ENCODE results near the gene AP5Z1.

Gene AP5Z1

DNA sequence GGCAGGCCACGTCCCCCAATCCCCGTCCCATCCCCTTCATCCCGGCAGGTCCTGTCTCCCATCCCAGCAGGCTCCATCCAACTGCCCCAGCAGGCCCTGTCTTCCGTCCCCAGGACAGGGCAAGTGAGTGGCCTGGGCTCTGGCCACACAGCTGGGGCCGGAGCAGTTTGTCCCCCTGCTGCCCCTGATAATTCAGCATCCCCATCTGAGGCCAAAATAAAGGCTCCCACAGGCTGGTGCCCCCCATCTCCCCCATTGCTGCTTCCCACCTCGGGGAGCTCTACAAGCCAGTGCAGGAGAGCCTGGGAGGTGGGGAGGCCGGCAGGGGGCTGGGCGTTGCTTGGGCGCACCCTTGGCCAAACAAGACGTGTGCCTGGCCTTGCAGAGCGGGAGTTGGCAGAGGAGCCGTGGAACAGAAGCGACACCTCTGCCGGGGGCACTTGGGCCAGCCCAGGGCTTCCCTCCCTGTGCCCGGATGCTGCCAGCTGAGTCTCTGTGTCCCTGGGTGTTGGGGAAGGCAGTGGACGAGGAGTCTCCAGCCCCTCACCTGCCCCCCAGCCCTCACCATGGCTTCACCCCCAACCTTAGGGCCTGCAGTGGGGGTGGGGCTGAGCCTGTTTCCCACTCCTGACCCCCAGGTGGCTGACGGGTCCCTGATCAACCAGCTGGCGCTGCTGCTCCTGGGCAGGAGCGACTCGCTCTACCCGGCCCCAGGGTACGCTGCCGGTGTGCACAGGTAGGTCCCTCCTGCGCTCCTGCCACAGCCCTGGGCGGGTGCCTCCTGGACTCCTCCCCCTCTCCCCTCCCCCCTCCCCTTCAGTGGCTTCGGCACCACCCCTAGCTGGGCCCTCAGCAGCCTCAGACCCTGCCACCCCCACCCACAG, 14.0 kb downstream of the AP5Z1 start:
- no peak overlapping the region for H3K27ac ChIP-seq (replicated peaks)
- DNase-seq (ENCODE audit: low read depth in 1 of 2, low spot score in 1 of 2) = no peak
- H3K4me3 ChIP-seq (replicated peaks; ENCODE audit: insufficient read depth, low read length) = no peak overlapping the region
- TF ChIP-seq, protein P1, sequence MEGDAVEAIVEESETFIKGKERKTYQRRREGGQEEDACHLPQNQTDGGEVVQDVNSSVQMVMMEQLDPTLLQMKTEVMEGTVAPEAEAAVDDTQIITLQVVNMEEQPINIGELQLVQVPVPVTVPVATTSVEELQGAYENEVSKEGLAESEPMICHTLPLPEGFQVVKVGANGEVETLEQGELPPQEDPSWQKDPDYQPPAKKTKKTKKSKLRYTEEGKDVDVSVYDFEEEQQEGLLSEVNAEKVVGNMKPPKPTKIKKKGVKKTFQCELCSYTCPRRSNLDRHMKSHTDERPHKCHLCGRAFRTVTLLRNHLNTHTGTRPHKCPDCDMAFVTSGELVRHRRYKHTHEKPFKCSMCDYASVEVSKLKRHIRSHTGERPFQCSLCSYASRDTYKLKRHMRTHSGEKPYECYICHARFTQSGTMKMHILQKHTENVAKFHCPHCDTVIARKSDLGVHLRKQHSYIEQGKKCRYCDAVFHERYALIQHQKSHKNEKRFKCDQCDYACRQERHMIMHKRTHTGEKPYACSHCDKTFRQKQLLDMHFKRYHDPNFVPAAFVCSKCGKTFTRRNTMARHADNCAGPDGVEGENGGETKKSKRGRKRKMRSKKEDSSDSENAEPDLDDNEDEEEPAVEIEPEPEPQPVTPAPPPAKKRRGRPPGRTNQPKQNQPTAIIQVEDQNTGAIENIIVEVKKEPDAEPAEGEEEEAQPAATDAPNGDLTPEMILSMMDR (IDR thresholded peaks at IDR 0.05; ENCODE audit: insufficient read depth, low read length) = no peak
- TF ChIP-seq SPI1 (IDR thresholded peaks at IDR 0.05; ENCODE audit: borderline replicate concordance, low read depth) = no peak
- no peak for TF ChIP-seq GABPA (IDR thresholded peaks at IDR 0.05; ENCODE audit: low read depth)
- TF ChIP-seq, protein P2, sequence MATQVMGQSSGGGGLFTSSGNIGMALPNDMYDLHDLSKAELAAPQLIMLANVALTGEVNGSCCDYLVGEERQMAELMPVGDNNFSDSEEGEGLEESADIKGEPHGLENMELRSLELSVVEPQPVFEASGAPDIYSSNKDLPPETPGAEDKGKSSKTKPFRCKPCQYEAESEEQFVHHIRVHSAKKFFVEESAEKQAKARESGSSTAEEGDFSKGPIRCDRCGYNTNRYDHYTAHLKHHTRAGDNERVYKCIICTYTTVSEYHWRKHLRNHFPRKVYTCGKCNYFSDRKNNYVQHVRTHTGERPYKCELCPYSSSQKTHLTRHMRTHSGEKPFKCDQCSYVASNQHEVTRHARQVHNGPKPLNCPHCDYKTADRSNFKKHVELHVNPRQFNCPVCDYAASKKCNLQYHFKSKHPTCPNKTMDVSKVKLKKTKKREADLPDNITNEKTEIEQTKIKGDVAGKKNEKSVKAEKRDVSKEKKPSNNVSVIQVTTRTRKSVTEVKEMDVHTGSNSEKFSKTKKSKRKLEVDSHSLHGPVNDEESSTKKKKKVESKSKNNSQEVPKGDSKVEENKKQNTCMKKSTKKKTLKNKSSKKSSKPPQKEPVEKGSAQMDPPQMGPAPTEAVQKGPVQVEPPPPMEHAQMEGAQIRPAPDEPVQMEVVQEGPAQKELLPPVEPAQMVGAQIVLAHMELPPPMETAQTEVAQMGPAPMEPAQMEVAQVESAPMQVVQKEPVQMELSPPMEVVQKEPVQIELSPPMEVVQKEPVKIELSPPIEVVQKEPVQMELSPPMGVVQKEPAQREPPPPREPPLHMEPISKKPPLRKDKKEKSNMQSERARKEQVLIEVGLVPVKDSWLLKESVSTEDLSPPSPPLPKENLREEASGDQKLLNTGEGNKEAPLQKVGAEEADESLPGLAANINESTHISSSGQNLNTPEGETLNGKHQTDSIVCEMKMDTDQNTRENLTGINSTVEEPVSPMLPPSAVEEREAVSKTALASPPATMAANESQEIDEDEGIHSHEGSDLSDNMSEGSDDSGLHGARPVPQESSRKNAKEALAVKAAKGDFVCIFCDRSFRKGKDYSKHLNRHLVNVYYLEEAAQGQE (IDR thresholded peaks at IDR 0.05; ENCODE audit: insufficient replicate concordance, low read depth) = no peak
- TF ChIP-seq POLR2AphosphoS5 (IDR thresholded peaks at IDR 0.05; ENCODE audit: low read depth) = no peak
- H3K27me3 ChIP-seq (ENCODE audit: insufficient read depth, poor library complexity, severe bottlenecking) = no peaks in the 10 kb centered on the region

DNA sequence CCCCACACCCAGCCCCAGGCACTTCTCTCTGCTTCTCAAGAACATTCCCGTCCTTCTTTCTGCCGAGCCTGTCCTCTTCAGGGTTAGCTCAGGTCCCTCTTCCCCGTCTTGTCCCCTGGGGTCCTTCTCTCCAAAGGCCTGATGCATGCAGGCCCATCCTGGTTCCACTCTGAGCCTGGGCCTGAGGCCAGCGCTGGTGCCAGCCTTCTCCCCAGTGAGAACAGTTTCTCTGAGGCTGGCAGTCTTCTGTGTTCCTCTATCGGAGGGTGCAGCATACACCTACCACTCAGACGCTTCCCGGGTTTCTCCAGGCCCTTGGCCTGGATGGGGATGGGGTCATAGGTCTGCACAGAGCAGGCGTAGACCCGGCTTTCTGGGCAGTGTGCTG, 14.6 kb downstream of the AP5Z1 start:
- DNase-seq (ENCODE audit: low read depth in 1 of 2, low spot score in 1 of 2) = no peak
- Histone ChIP-seq H3K27ac (replicated peaks) (no peak overlapping the region), H3K4me3 (replicated peaks; ENCODE audit: insufficient read depth, low read length) (no peak overlapping the region), H3K27me3 (ENCODE audit: insufficient read depth, poor library complexity, severe bottlenecking) (no peaks in the 10 kb centered on the region)
- TF ChIP-seq, protein P2 (IDR thresholded peaks at IDR 0.05; ENCODE audit: insufficient replicate concordance, low read depth) = no peak
- TF ChIP-seq, protein P1 (IDR thresholded peaks at IDR 0.05; ENCODE audit: insufficient read depth, low read length) = no peak
- TF ChIP-seq SPI1 (IDR thresholded peaks at IDR 0.05; ENCODE audit: borderline replicate concordance, low read depth) (no peak), POLR2AphosphoS5 (IDR thresholded peaks at IDR 0.05; ENCODE audit: low read depth) (no peak), GABPA (IDR thresholded peaks at IDR 0.05; ENCODE audit: low read depth) (no peak)

DNA sequence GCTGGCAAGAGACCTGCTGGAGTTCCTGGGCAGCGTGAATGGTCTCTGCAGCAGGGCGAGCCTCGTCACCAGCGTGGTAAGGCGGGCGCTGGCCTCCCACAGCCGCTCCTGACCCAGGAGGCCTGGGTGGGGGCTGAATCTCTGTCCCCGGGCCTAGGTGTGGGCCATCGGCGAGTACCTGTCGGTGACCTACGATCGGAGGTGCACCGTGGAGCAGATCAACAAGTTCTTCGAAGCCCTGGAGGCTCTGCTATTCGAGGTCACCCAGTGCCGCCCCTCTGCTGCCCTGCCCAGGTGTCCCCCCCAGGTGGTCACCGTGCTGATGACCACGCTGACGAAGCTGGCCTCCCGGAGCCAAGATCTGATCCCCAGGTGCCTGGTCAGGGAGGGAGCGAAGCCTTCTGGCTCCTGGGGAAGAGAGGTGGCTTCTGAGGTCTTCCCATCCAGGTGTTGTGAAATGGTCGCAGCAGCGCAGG, 15.1 kb downstream of the AP5Z1 start:
- TF ChIP-seq, protein P1 (IDR thresholded peaks at IDR 0.05; ENCODE audit: insufficient read depth, low read length) = no peak
- TF ChIP-seq GABPA (IDR thresholded peaks at IDR 0.05; ENCODE audit: low read depth) = no peak
- TF ChIP-seq, protein P2 (IDR thresholded peaks at IDR 0.05; ENCODE audit: insufficient replicate concordance, low read depth) = no peak
- no peak for TF ChIP-seq SPI1 (IDR thresholded peaks at IDR 0.05; ENCODE audit: borderline replicate concordance, low read depth)
- no peak for TF ChIP-seq POLR2AphosphoS5 (IDR thresholded peaks at IDR 0.05; ENCODE audit: low read depth)
- H3K27me3 ChIP-seq (ENCODE audit: insufficient read depth, poor library complexity, severe bottlenecking) = no peaks in the 10 kb centered on the region
- H3K4me3 ChIP-seq (replicated peaks; ENCODE audit: insufficient read depth, low read length) = no peak overlapping the region
- no peak for DNase-seq (ENCODE audit: low read depth in 1 of 2, low spot score in 1 of 2)
- H3K27ac ChIP-seq (replicated peaks) = no peak overlapping the region
